WTC11 (cell line): Measurements from ENCODE around the gene SHISA9. TPM values are rescaled to one million over a fixed set of nuclear protein-coding genes. Genes with fewer than 3 reads are reported as not detected.

Experiments
- ATAC-seq: fragments of 200-7000 bp; cut with Tn5 transposase; 2 replicates; pipeline ENCODE4 v1.10.0; 2021; ENCODE audit warnings: mild to moderate bottlenecking, moderate library complexity
- CTCF ChIA-PET: fragments of 300-600 bp; sonication (Branson Sonifier 250); formaldehyde crosslinking; loops from one replicate; lab custom pipeline; 2021; ENCODE audit warnings: antibody characterized with exemption; lab: Charles Lee
- POLR2A ChIA-PET: fragments of 350-600 bp; sonication (Branson Sonifier 250); formaldehyde crosslinking; loops from one replicate; lab custom pipeline; 2021; ENCODE audit warnings: antibody characterized with exemption; lab: Charles Lee
- DNase-seq: peaks from one replicate; pipeline ENCODE4 v3.0.0; 2021; ENCODE audit warnings: low spot score
- H3K27ac Mint-ChIP-seq: 2 replicates; pipeline ENCODE4 v1.8.0; 2021; ENCODE audit warnings: mixed read lengths
- H3K27me3 Mint-ChIP-seq: 2 replicates; pipeline ENCODE4 v1.8.0; 2021; ENCODE audit warnings: low read depth, mild to moderate bottlenecking, moderate library complexity, mixed read lengths
- H3K36me3 Mint-ChIP-seq: 2 replicates; pipeline ENCODE4 v1.8.0; 2021; ENCODE audit warnings: mixed read lengths
- H3K4me1 Mint-ChIP-seq: 2 replicates; pipeline ENCODE4 v1.8.0; 2022; ENCODE audit warnings: mixed read lengths
- H3K4me3 Mint-ChIP-seq: 2 replicates; pipeline ENCODE4 v1.8.0; 2021; ENCODE audit warnings: mild to moderate bottlenecking, moderate library complexity, mixed read lengths
- H3K9me3 Mint-ChIP-seq: 2 replicates; pipeline ENCODE4 v1.8.0; 2021; ENCODE audit warnings: mixed read lengths
- CBFB ChIP-seq: sonication (generic); formaldehyde crosslinking; IDR thresholded peaks from 2 replicates; pipeline ENCODE4 v1.8.1; 2022; ENCODE audit warnings: mild to moderate bottlenecking, low read depth, missing genetic modification reagents
- CREB1 ChIP-seq: sonication (generic); formaldehyde crosslinking; IDR thresholded peaks from 2 replicates; pipeline ENCODE4 v1.8.0; 2023; ENCODE audit warnings: mild to moderate bottlenecking, missing genetic modification reagents
- EMX1 ChIP-seq: fragments of 250-450 bp; sonication (Bioruptor Pico); IDR thresholded peaks from 2 replicates; pipeline ENCODE4 v1.8.0; 2021; ENCODE audit warnings: mild to moderate bottlenecking
- ETV6 ChIP-seq: sonication (generic); formaldehyde crosslinking; IDR thresholded peaks from 2 replicates; pipeline ENCODE4 v1.8.1; 2022; ENCODE audit warnings: mild to moderate bottlenecking, missing genetic modification reagents
- HMGA2 ChIP-seq: fragments of 250-450 bp; sonication (Bioruptor Pico); IDR thresholded peaks from 2 replicates; pipeline ENCODE4 v1.4.0; 2021; ENCODE audit warnings: mild to moderate bottlenecking, moderate library complexity
- MXD4 ChIP-seq: fragments of 250-450 bp; sonication (Bioruptor Pico); IDR thresholded peaks from 2 replicates; pipeline ENCODE4 v1.8.0; 2021; ENCODE audit warnings: mild to moderate bottlenecking, moderate library complexity, borderline replicate concordance
- NFATC4 ChIP-seq: fragments of 250-450 bp; sonication (Bioruptor Pico); IDR thresholded peaks from 2 replicates; pipeline ENCODE4 v1.9.0; 2021; ENCODE audit warnings: mild to moderate bottlenecking
- RORB ChIP-seq: fragments of 250-450 bp; sonication (Bioruptor Pico); IDR thresholded peaks from 2 replicates; pipeline ENCODE4 v1.9.0; 2021; ENCODE audit warnings: mild to moderate bottlenecking
- SOX15 ChIP-seq: fragments of 250-450 bp; sonication (Bioruptor Pico); IDR thresholded peaks from 2 replicates; pipeline ENCODE4 v1.9.0; 2021; ENCODE audit warnings: mild to moderate bottlenecking
- SP1 ChIP-seq: sonication (generic); formaldehyde crosslinking; conservative IDR thresholded peaks from 2 replicates; pipeline ENCODE4 v1.8.1; 2022; ENCODE audit warnings: missing genetic modification reagents
- ZNF232 ChIP-seq: sonication (generic); formaldehyde crosslinking; IDR thresholded peaks from 2 replicates; pipeline ENCODE4 v1.8.0; 2022; ENCODE audit warnings: mild to moderate bottlenecking, missing genetic modification reagents
- ZNF317 ChIP-seq: sonication (generic); formaldehyde crosslinking; IDR thresholded peaks from 2 replicates; pipeline ENCODE4 v1.8.1; 2023; ENCODE audit warnings: low read depth, mild to moderate bottlenecking, moderate library complexity, missing genetic modification reagents, borderline replicate concordance
- total RNA-seq: library from RNA; stranded (reverse); gene quantifications from 3 replicates; pipeline ENCODE4 v1.2.3, GENCODE V29; 2021
- TF ChIP-seq, protein P1 (sequence below): sonication (generic); formaldehyde crosslinking; IDR thresholded peaks from 2 replicates; pipeline ENCODE4 v1.8.0; 2022; ENCODE audit warnings: mild to moderate bottlenecking, missing genetic modification reagents
- TF ChIP-seq, protein P2 (sequence below): fragments of 250-450 bp; sonication (Bioruptor Pico); IDR thresholded peaks from 2 replicates; pipeline ENCODE4 v1.9.0; 2021; ENCODE audit warnings: mild to moderate bottlenecking
- TF ChIP-seq, protein P3 (sequence below): sonication (generic); formaldehyde crosslinking; IDR thresholded peaks from 2 replicates; pipeline ENCODE4 v1.8.1; 2022; ENCODE audit warnings: mild to moderate bottlenecking, moderate library complexity, missing genetic modification reagents
- TF ChIP-seq, protein P4 (sequence below): sonication (generic); formaldehyde crosslinking; IDR thresholded peaks from 2 replicates; pipeline ENCODE4 v1.8.1; 2022; ENCODE audit warnings: low read depth, missing genetic modification reagents, borderline replicate concordance
- TF ChIP-seq, protein P5 (sequence below): sonication (generic); formaldehyde crosslinking; IDR thresholded peaks from 2 replicates; pipeline ENCODE4 v1.8.0; 2022; ENCODE audit warnings: missing genetic modification reagents
- TF ChIP-seq, protein P6 (sequence below): sonication (generic); formaldehyde crosslinking; IDR thresholded peaks from 2 replicates; pipeline ENCODE4 v1.8.1; 2023; ENCODE audit warnings: mild to moderate bottlenecking, missing genetic modification reagents, moderate library complexity
- TF ChIP-seq, protein P7 (sequence below): sonication (generic); formaldehyde crosslinking; IDR thresholded peaks from 2 replicates; pipeline ENCODE4 v1.8.1; 2023; ENCODE audit warnings: mild to moderate bottlenecking, missing genetic modification reagents
- TF ChIP-seq, protein P8 (sequence below): sonication (generic); formaldehyde crosslinking; IDR thresholded peaks from 2 replicates; pipeline ENCODE4 v1.8.1; 2022; ENCODE audit warnings: mild to moderate bottlenecking, missing genetic modification reagents, moderate library complexity, borderline replicate concordance

Gene SHISA9
- total RNA-seq, 1 experiment from 2014 or later, result 37.5 TPM

DNA sequence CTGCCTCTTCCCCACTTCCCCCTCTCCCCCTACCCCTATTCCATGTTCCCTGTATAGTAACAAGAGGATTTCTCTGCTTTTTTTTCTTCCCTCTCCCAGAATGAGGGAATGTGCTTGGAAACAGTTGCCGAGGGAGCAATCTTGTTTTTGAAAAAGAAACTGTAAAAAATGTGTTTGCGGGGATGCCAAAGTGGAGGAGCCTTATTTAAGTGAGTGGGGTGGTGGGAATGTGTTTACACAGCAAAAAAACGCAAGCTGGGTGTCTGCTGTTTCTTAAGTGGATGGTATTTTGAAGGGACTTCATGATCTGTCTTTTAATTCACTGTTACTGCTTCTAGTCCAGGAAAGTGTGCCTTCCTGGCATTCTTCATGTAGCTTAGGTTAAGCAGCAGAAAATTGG is 254.4 kb downstream of the SHISA9 start:
- Mint-ChIP-seq H3K27ac (peak overlapping the region; percentile 80), H3K36me3 (no peaks in the 10 kb centered on the region), H3K4me1 (peaks cover 67% of the 10 kb centered on the region), H3K27me3 (no peaks in the 10 kb centered on the region)
- no peak; the same call in 1 of the 2 replicates for ATAC-seq
- POLR2A ChIA-PET, result no interaction called here
- TF ChIP-seq ZNF317 (CRISPR knock-in tag) (no peak), CBFB (no peak), RORB (CRISPR knock-in tag) (no peak), SP1 (CRISPR knock-in tag) (no peak), CREB1 (CRISPR knock-in tag) (no peak), EMX1 (CRISPR knock-in tag) (no peak), NFATC4 (CRISPR knock-in tag) (no peak), ETV6 (CRISPR knock-in tag) (no peak), ZNF232 (CRISPR knock-in tag) (no peak), MXD4 (CRISPR knock-in tag) (no peak), HMGA2 (CRISPR knock-in tag) (no peak), SOX15 (CRISPR knock-in tag) (no peak)
- TF ChIP-seq, protein P1, sequence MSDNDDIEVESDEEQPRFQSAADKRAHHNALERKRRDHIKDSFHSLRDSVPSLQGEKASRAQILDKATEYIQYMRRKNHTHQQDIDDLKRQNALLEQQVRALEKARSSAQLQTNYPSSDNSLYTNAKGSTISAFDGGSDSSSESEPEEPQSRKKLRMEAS, result no peak
- TF ChIP-seq, protein P2, sequence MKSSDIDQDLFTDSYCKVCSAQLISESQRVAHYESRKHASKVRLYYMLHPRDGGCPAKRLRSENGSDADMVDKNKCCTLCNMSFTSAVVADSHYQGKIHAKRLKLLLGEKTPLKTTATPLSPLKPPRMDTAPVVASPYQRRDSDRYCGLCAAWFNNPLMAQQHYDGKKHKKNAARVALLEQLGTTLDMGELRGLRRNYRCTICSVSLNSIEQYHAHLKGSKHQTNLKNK, result no peak
- TF ChIP-seq, protein P3, sequence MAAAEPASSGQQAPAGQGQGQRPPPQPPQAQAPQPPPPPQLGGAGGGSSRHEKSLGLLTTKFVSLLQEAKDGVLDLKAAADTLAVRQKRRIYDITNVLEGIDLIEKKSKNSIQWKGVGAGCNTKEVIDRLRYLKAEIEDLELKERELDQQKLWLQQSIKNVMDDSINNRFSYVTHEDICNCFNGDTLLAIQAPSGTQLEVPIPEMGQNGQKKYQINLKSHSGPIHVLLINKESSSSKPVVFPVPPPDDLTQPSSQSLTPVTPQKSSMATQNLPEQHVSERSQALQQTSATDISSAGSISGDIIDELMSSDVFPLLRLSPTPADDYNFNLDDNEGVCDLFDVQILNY, result no peak
- TF ChIP-seq, protein P4, sequence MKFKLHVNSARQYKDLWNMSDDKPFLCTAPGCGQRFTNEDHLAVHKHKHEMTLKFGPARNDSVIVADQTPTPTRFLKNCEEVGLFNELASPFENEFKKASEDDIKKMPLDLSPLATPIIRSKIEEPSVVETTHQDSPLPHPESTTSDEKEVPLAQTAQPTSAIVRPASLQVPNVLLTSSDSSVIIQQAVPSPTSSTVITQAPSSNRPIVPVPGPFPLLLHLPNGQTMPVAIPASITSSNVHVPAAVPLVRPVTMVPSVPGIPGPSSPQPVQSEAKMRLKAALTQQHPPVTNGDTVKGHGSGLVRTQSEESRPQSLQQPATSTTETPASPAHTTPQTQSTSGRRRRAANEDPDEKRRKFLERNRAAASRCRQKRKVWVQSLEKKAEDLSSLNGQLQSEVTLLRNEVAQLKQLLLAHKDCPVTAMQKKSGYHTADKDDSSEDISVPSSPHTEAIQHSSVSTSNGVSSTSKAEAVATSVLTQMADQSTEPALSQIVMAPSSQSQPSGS (CRISPR knock-in tag), result no peak
- TF ChIP-seq, protein P5, sequence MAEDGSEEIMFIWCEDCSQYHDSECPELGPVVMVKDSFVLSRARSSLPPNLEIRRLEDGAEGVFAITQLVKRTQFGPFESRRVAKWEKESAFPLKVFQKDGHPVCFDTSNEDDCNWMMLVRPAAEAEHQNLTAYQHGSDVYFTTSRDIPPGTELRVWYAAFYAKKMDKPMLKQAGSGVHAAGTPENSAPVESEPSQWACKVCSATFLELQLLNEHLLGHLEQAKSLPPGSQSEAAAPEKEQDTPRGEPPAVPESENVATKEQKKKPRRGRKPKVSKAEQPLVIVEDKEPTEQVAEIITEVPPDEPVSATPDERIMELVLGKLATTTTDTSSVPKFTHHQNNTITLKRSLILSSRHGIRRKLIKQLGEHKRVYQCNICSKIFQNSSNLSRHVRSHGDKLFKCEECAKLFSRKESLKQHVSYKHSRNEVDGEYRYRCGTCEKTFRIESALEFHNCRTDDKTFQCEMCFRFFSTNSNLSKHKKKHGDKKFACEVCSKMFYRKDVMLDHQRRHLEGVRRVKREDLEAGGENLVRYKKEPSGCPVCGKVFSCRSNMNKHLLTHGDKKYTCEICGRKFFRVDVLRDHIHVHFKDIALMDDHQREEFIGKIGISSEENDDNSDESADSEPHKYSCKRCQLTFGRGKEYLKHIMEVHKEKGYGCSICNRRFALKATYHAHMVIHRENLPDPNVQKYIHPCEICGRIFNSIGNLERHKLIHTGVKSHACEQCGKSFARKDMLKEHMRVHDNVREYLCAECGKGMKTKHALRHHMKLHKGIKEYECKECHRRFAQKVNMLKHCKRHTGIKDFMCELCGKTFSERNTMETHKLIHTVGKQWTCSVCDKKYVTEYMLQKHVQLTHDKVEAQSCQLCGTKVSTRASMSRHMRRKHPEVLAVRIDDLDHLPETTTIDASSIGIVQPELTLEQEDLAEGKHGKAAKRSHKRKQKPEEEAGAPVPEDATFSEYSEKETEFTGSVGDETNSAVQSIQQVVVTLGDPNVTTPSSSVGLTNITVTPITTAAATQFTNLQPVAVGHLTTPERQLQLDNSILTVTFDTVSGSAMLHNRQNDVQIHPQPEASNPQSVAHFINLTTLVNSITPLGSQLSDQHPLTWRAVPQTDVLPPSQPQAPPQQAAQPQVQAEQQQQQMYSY, result no peak
- TF ChIP-seq, protein P6, sequence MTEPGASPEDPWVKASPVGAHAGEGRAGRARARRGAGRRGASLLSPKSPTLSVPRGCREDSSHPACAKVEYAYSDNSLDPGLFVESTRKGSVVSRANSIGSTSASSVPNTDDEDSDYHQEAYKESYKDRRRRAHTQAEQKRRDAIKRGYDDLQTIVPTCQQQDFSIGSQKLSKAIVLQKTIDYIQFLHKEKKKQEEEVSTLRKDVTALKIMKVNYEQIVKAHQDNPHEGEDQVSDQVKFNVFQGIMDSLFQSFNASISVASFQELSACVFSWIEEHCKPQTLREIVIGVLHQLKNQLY (CRISPR knock-in tag), result no peak
- TF ChIP-seq, protein P7, sequence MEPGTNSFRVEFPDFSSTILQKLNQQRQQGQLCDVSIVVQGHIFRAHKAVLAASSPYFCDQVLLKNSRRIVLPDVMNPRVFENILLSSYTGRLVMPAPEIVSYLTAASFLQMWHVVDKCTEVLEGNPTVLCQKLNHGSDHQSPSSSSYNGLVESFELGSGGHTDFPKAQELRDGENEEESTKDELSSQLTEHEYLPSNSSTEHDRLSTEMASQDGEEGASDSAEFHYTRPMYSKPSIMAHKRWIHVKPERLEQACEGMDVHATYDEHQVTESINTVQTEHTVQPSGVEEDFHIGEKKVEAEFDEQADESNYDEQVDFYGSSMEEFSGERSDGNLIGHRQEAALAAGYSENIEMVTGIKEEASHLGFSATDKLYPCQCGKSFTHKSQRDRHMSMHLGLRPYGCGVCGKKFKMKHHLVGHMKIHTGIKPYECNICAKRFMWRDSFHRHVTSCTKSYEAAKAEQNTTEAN (CRISPR knock-in tag), result no peak
- TF ChIP-seq, protein P8, sequence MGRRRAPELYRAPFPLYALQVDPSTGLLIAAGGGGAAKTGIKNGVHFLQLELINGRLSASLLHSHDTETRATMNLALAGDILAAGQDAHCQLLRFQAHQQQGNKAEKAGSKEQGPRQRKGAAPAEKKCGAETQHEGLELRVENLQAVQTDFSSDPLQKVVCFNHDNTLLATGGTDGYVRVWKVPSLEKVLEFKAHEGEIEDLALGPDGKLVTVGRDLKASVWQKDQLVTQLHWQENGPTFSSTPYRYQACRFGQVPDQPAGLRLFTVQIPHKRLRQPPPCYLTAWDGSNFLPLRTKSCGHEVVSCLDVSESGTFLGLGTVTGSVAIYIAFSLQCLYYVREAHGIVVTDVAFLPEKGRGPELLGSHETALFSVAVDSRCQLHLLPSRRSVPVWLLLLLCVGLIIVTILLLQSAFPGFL (CRISPR knock-in tag), result no peak
- TF ChIP-seq, all 79 proteins: peak for 0
- Mint-ChIP-seq H3K4me3 (no peak overlapping the region; the same call in 1 of the 2 replicates), H3K9me3 (no peaks in the 10 kb centered on the region)
- no peak for DNase-seq
- CTCF ChIA-PET, result no interaction called here
